HG03064 (cell line): ENCODE results near the gene TPCN2.
"Not testable (repeated sequence)": the region's sequence is repeated elsewhere in the genome, so short reads cannot be mapped to it uniquely, and the experiment has no call there.

ENCODE experiments used
- ATAC-seq: cut with Tn5 transposase; IDR thresholded peaks from one replicate; pipeline ENCODE4 v1.9.1; 2021; ENCODE audit warnings: low read depth; ENCODE audit not compliant: unreplicated experiment

The TPCN2 gene

DNA sequence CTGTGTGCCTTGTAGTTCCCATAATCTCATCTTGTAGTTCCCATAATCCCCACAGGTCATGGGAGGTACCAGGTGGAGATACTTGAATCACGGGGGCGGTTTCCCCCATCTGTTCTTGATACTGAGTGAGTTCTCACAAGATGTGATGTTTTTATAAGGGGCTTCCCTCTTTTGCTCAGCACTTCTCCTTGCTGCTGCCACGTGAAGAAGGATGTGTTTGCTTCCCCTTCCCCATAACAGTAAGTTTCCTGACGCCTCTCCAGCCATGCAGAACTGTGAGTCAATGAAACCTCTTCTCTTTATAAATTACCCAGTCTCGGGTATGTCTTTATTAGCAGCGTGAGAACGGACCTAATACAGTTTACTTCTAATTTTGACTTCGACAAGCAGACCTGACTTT is 93.0 kb downstream of the TPCN2 start:
- no peak for ATAC-seq

DNA sequence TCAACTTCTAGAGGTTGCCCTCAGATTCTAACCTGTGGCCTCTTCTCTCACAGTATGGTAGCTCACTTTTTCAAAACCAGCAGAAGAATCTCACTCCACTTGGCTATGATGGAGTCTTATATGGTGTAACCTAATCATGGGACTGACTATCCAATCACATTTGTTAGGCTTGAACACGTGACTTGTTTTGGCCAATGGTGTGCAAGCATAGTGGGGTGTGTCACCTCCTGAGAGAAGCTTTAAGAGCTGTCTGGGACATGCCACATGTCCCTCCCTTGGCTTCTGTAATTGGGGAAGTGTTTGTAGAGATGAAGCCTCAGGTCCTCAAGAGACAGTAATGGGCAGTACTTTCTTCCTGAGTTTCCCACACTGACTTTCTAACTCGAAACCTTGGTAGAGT is 94.2 kb downstream of the TPCN2 start:
- no peak for ATAC-seq

- ATAC-seq = no peak
Observed at GRCh38 chr11:69144316-69145049, 95.8 kb downstream of the TPCN2 start.

GRCh38 chr11:69145050-69145380 is 96.3 kb downstream of the TPCN2 start:
- no peak for ATAC-seq

DNA sequence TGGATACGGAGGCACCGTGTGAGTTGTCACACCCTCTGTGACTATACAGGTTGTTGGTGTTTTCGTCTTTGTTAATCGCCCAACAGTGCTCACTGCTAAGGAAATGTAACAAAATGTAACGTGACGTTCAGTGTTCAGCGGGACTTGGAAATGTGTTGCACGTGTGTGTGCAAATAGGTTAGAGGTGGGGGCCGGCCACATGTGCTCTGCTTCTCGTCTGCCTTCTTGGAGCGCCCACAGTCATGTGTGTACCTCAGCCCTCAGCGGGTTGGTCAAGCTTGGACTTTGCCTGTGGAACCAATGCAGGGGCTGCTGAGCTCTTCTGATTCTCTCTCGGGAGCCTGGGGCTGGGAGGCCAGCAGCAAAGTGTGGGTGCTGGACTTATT is 99.6 kb downstream of the TPCN2 start:
- ATAC-seq = no peak

GRCh38 chr11:69148806-69149205 is 100.1 kb downstream of the TPCN2 start:
- no peak for ATAC-seq

- ATAC-seq = not testable (repeated sequence)
Observed at GRCh38 chr11:69149338-69150045, 100.8 kb downstream of the TPCN2 start.

DNA sequence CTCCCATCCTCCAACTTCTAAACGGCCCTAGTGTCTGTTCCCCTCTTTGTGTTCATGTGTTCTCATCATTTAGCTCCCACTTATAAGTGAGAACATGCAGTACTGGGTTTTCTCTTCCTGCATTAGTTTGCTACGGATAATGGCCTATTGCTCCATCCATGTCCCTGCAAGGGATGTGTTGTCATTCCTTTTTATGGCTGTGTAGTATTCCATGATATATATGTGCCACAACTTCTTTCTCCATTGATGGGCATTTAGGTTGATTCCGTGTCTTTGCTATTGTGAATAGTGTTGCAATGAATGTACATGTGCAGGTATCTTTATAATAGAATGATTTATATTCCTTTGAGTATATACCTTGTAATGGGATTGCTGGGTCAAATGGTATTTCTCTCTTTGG is 101.4 kb downstream of the TPCN2 start:
- no peak for ATAC-seq

DNA sequence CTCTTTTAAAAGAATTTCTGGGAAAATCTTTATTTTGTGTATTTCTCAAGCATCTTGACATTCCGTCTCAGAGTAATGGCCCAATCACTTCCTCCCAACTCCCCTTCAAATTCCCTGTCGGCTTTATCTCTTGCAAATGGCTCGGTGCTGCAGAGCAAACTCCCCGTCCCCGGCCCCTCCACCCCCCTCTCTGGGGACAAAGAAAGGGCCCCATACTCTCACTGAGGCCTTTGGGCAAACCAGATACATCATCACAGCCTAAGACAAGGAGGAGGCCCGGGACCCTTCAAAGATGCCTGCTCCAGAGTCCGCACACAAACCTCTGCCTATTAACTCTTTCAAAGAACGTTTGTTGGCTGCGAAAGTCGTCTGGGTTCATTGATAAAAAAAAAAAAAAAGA is 103.1 kb downstream of the TPCN2 start:
- no peak for ATAC-seq

DNA sequence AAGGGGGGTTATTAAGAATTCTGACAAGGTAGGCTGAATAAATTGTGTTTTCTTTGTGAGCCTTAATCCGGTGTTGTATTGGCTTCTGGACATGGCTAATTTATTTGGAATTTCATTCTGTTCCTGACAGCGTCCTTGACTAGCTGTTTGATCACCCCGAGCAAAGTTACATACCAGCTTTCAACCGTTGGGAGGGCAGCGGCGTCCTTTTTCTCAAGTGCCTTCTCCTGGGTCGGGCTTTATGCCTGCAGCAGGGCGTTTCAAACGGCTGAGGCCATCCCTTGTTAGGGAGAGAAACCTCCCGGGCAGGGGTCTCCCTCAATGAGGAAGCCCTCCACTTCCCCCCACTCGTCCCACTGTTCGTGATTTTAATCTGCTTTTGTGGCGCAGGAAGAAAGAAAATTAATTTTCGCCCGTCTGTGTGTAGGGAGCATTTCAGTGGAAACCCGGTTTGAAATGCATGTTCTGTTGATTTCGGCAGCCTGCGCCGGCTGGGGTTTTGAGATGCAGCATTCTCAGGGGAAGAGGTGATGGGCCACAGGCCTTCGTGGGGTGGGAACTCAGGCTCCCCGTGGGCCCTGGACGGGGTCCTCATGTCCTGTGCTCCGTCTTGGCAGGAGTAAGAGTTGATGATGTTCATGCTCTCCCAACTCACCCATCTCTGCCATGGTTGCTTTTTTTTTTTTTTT is 104.1 kb downstream of the TPCN2 start:
- no peak for ATAC-seq

GRCh38 chr11:69153661-69154060 is 104.9 kb downstream of the TPCN2 start:
- ATAC-seq = no peak

DNA sequence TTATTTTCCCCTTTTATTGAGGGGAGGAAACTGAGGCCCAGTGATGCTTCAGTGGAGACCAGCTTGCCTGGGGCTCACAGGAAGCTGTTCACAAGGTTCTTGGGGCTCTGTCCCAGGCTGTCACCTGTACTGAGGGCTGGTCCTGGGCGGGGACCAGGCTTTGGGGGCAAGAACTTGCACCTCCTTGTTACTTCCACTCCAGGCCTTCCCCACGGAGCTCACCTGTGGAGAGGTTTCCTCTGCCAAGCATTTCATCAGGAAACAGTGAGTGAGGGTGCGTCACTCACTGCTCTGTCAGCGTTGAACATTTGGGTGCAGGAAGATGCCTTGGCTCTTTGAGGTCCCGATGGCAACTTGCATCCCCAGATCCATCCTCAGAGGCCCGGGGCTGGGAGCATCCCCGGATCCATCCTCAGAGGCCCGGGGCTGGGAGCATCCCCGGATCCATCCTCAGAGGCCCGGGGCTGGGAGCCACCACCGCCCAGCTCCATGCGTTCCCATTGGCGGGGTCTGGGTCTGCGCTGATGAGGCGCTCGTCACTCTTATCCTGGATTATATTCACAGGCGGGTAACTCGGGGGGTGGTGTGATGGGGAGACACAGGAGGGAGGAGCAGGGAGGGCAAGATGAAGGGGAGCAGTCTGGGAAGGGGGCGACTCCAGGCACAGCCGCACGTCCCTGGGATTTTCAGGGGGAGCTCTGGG is 105.6 kb downstream of the TPCN2 start:
- ATAC-seq = no peak

DNA sequence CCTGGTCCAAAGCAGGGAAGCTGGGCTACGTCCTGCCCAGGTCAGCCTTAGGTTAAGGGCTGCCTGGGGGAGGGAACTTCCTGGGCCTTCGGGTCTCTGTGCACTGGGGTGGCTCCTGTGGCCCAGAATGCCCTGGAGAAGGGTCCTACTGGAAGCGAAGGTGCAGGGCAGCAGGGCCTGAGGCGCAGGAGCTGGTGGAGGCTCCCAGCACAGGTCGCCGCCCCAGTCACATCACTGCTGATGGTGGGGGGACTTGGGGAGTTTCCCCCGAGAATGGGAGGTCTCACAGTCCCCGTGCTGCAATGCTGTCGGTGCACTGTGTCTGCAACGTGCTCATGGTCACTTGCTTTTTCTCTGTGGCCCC is 106.2 kb downstream of the TPCN2 start:
- ATAC-seq = no peak

DNA sequence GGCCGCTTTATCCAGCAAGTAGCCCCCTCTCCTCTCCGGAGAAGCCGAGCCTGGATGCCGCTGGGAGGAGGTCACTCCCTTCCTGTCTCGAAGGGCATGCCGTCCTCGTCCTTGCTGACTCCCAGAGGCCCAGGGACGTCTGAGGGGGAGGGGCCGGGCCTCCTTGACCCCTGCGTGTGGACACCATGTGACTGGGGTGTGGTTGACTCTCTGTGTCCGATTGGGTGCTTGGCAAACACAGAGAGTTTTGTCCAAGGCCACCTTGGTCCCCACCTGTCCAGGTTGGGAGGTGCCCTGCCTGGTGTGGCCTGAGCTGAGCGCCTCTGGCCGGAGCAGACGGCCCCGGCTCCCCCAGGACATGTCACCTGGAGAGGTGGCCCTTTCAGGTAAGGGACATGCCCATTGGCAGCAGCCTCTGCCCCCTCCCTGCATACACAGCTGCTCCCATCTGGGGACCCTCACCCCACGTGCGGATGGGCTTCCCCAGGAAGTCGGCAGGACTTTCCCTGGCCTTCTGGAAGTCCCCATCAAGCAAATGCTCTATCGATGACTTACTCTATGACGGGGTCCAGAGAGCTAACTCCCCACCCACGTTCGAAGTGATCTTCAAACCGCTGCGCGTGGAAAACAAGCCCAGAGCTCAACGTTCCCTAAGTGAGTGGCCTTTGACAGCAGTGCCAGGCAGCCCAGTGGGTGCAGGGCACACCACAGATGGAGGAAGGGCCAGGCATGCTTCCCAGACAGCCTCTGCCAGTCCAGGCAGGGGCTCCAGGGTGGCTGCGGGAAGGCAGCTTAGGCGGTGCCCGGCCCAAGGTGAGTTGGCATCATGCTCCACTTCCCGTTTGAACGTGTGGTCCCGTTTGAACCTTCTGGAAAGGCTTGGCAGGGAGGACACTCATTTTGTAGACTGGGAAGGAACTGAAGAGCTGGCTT is 106.8 kb downstream of the TPCN2 start, which contains the start of gene SMIM38:
SMIM38 (plus strand) TSS at position 634 of the 933 bp plus-strand sequence. CDS start 1,912 bp downstream, outside the sequence.
- no peak for ATAC-seq

GRCh38 chr11:69156235-69156639 is 107.5 kb downstream of the TPCN2 start:
- ATAC-seq = no peak

GRCh38 chr11:69156673-69157155 is 108.0 kb downstream of the TPCN2 start:
- ATAC-seq = no peak

GRCh38 chr11:69157156-69157821 is 108.6 kb downstream of the TPCN2 start:
- ATAC-seq = no peak

GRCh38 chr11:69157822-69158231 is 109.1 kb downstream of the TPCN2 start:
- ATAC-seq = no peak
